WTC11 (cell line): Measurements from ENCODE around the gene SH3GL2.

Experiments
- JAZF1 ChIP-seq: fragments of 250-450 bp; sonication (Bioruptor Pico); IDR thresholded peaks from 2 replicates; pipeline ENCODE4 v1.9.0; 2021; ENCODE audit warnings: moderate library complexity, mild to moderate bottlenecking, inconsistent platforms
- NR1H2 ChIP-seq: sonication (generic); formaldehyde crosslinking; IDR thresholded peaks from 2 replicates; pipeline ENCODE4 v1.9.0; 2021; ENCODE audit warnings: mild to moderate bottlenecking, moderate library complexity, missing genetic modification reagents
- NR2C2 ChIP-seq: sonication (generic); formaldehyde crosslinking; IDR thresholded peaks from 2 replicates; pipeline ENCODE4 v1.8.0; 2022; ENCODE audit warnings: mild to moderate bottlenecking, missing genetic modification reagents
- SOX15 ChIP-seq: fragments of 250-450 bp; sonication (Bioruptor Pico); IDR thresholded peaks from 2 replicates; pipeline ENCODE4 v1.9.0; 2021; ENCODE audit warnings: mild to moderate bottlenecking
- TEAD1 ChIP-seq: sonication (generic); formaldehyde crosslinking; IDR thresholded peaks from 2 replicates; pipeline ENCODE4 v1.8.0; 2022; ENCODE audit warnings: mild to moderate bottlenecking, missing genetic modification reagents
- ZNF121 ChIP-seq: sonication (generic); formaldehyde crosslinking; IDR thresholded peaks from 2 replicates; pipeline ENCODE4 v1.8.0; 2023; ENCODE audit warnings: missing genetic modification reagents
- TF ChIP-seq, protein P1 (sequence below): fragments of 200-600 bp; IDR thresholded peaks from 2 replicates; pipeline ENCODE4 v1.8.0; 2022; ENCODE audit warnings: antibody characterized with exemption
- TF ChIP-seq, protein P2 (sequence below): sonication (generic); formaldehyde crosslinking; conservative IDR thresholded peaks from 2 replicates; pipeline ENCODE4 v1.8.1; 2022; ENCODE audit warnings: mild to moderate bottlenecking, missing genetic modification reagents
- TF ChIP-seq, protein P3 (sequence below): sonication (generic); formaldehyde crosslinking; IDR thresholded peaks from 2 replicates; pipeline ENCODE4 v1.8.1; 2022; ENCODE audit warnings: mild to moderate bottlenecking, missing genetic modification reagents, moderate library complexity, borderline replicate concordance
- TF ChIP-seq, protein P4 (sequence below): sonication (generic); formaldehyde crosslinking; IDR thresholded peaks from 2 replicates; pipeline ENCODE4 v1.8.1; 2023; ENCODE audit warnings: mild to moderate bottlenecking, missing genetic modification reagents, borderline replicate concordance
- TF ChIP-seq, protein P5 (sequence below): sonication (generic); formaldehyde crosslinking; IDR thresholded peaks from 2 replicates; pipeline ENCODE4 v1.8.1; 2022; ENCODE audit warnings: mild to moderate bottlenecking, moderate library complexity, missing genetic modification reagents
- TF ChIP-seq, protein P6 (sequence below): sonication (generic); formaldehyde crosslinking; conservative IDR thresholded peaks from 2 replicates; pipeline ENCODE4 v1.8.1; 2023; ENCODE audit warnings: mild to moderate bottlenecking, low read depth, missing genetic modification reagents, moderate library complexity

DNA sequence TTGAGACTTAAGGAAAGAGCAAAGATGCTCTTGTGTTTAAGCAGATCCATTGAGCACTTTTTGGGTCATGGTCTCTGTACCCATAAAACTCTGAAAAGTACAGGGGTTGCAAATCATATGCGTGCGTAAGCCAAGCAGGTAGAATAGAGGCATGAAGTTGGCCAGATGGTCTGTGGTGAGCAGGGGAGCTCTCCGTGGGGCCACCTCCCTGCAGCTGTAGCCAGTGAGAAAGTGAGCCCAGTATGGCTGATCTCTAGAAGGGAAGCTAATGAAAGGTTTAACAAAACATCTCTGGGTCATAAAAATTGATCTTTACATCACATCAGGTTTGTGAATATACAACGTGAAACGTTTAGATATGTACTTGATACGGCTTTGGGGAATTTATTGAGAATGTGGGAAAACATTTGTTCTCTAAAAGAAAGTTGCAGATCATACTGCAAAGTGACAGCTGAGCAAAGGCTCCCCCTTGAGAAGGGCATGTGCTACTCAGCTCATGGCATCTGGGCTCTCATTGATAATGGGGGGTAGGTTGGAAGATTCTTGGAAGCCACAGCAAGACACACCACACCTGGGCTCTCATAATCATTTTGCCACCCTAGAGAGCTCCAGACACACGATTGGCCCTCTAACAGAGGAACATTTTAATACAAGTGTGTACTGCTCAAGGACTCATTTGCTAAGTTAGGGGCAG, 30.6 kb downstream of the SH3GL2 start:
- TF ChIP-seq, protein P1, sequence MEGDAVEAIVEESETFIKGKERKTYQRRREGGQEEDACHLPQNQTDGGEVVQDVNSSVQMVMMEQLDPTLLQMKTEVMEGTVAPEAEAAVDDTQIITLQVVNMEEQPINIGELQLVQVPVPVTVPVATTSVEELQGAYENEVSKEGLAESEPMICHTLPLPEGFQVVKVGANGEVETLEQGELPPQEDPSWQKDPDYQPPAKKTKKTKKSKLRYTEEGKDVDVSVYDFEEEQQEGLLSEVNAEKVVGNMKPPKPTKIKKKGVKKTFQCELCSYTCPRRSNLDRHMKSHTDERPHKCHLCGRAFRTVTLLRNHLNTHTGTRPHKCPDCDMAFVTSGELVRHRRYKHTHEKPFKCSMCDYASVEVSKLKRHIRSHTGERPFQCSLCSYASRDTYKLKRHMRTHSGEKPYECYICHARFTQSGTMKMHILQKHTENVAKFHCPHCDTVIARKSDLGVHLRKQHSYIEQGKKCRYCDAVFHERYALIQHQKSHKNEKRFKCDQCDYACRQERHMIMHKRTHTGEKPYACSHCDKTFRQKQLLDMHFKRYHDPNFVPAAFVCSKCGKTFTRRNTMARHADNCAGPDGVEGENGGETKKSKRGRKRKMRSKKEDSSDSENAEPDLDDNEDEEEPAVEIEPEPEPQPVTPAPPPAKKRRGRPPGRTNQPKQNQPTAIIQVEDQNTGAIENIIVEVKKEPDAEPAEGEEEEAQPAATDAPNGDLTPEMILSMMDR: no peak
- no peak for TF ChIP-seq NR1H2
- no peak for TF ChIP-seq SOX15 (CRISPR knock-in tag)
- TF ChIP-seq ZNF121: no peak
- no peak for TF ChIP-seq NR2C2 (CRISPR knock-in tag)
- no peak for TF ChIP-seq TEAD1 (CRISPR knock-in tag)
- TF ChIP-seq, protein P2, sequence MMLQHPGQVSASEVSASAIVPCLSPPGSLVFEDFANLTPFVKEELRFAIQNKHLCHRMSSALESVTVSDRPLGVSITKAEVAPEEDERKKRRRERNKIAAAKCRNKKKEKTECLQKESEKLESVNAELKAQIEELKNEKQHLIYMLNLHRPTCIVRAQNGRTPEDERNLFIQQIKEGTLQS (CRISPR knock-in tag): no peak
- TF ChIP-seq, protein P3, sequence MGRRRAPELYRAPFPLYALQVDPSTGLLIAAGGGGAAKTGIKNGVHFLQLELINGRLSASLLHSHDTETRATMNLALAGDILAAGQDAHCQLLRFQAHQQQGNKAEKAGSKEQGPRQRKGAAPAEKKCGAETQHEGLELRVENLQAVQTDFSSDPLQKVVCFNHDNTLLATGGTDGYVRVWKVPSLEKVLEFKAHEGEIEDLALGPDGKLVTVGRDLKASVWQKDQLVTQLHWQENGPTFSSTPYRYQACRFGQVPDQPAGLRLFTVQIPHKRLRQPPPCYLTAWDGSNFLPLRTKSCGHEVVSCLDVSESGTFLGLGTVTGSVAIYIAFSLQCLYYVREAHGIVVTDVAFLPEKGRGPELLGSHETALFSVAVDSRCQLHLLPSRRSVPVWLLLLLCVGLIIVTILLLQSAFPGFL (CRISPR knock-in tag): no peak
- TF ChIP-seq, protein P4, sequence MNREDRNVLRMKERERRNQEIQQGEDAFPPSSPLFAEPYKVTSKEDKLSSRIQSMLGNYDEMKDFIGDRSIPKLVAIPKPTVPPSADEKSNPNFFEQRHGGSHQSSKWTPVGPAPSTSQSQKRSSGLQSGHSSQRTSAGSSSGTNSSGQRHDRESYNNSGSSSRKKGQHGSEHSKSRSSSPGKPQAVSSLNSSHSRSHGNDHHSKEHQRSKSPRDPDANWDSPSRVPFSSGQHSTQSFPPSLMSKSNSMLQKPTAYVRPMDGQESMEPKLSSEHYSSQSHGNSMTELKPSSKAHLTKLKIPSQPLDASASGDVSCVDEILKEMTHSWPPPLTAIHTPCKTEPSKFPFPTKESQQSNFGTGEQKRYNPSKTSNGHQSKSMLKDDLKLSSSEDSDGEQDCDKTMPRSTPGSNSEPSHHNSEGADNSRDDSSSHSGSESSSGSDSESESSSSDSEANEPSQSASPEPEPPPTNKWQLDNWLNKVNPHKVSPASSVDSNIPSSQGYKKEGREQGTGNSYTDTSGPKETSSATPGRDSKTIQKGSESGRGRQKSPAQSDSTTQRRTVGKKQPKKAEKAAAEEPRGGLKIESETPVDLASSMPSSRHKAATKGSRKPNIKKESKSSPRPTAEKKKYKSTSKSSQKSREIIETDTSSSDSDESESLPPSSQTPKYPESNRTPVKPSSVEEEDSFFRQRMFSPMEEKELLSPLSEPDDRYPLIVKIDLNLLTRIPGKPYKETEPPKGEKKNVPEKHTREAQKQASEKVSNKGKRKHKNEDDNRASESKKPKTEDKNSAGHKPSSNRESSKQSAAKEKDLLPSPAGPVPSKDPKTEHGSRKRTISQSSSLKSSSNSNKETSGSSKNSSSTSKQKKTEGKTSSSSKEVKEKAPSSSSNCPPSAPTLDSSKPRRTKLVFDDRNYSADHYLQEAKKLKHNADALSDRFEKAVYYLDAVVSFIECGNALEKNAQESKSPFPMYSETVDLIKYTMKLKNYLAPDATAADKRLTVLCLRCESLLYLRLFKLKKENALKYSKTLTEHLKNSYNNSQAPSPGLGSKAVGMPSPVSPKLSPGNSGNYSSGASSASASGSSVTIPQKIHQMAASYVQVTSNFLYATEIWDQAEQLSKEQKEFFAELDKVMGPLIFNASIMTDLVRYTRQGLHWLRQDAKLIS: no peak
- no peak for TF ChIP-seq JAZF1 (CRISPR knock-in tag)
- TF ChIP-seq, protein P5, sequence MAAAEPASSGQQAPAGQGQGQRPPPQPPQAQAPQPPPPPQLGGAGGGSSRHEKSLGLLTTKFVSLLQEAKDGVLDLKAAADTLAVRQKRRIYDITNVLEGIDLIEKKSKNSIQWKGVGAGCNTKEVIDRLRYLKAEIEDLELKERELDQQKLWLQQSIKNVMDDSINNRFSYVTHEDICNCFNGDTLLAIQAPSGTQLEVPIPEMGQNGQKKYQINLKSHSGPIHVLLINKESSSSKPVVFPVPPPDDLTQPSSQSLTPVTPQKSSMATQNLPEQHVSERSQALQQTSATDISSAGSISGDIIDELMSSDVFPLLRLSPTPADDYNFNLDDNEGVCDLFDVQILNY (CRISPR knock-in tag): no peak
- TF ChIP-seq, protein P6, sequence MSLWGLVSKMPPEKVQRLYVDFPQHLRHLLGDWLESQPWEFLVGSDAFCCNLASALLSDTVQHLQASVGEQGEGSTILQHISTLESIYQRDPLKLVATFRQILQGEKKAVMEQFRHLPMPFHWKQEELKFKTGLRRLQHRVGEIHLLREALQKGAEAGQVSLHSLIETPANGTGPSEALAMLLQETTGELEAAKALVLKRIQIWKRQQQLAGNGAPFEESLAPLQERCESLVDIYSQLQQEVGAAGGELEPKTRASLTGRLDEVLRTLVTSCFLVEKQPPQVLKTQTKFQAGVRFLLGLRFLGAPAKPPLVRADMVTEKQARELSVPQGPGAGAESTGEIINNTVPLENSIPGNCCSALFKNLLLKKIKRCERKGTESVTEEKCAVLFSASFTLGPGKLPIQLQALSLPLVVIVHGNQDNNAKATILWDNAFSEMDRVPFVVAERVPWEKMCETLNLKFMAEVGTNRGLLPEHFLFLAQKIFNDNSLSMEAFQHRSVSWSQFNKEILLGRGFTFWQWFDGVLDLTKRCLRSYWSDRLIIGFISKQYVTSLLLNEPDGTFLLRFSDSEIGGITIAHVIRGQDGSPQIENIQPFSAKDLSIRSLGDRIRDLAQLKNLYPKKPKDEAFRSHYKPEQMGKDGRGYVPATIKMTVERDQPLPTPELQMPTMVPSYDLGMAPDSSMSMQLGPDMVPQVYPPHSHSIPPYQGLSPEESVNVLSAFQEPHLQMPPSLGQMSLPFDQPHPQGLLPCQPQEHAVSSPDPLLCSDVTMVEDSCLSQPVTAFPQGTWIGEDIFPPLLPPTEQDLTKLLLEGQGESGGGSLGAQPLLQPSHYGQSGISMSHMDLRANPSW: no peak
